Neural cell (in vitro differentiated cells): ENCODE measurements around the gene KCNIP2.

Experiments used
- EP300 ChIP-seq: fragments of 450-650 bp; conservative IDR thresholded peaks from 2 replicates; pipeline ENCODE4 v1.6.1; 2014; ENCODE audit warnings: antibody characterized with exemption, mild to moderate bottlenecking, moderate library complexity; ENCODE audit not compliant: poor library complexity, severe bottlenecking
- EZH2 ChIP-seq: fragments of 200-600, 300-800 bp; shearing (Covaris generic), sonication (generic); IDR thresholded peaks from 2 replicates; pipeline ENCODE4 v1.6.1; 2014; ENCODE audit warnings: antibody characterized with exemption, low read length, borderline replicate concordance, mild to moderate bottlenecking; ENCODE audit not compliant: insufficient read depth, poor library complexity, severe bottlenecking
- POLR2AphosphoS5 ChIP-seq: IDR thresholded peaks from 2 replicates; pipeline ENCODE4 v1.6.1; 2012
- TAF1 ChIP-seq: IDR thresholded peaks from 2 replicates; pipeline ENCODE4 v1.6.1; 2012; ENCODE audit warnings: low read depth
- TF ChIP-seq, protein P1 (sequence below): fragments of 450-650 bp; IDR thresholded peaks from 2 replicates; pipeline ENCODE4 v1.5.1; 2014; ENCODE audit warnings: antibody characterized with exemption, mild to moderate bottlenecking, moderate library complexity; ENCODE audit not compliant: poor library complexity, severe bottlenecking

DNA sequence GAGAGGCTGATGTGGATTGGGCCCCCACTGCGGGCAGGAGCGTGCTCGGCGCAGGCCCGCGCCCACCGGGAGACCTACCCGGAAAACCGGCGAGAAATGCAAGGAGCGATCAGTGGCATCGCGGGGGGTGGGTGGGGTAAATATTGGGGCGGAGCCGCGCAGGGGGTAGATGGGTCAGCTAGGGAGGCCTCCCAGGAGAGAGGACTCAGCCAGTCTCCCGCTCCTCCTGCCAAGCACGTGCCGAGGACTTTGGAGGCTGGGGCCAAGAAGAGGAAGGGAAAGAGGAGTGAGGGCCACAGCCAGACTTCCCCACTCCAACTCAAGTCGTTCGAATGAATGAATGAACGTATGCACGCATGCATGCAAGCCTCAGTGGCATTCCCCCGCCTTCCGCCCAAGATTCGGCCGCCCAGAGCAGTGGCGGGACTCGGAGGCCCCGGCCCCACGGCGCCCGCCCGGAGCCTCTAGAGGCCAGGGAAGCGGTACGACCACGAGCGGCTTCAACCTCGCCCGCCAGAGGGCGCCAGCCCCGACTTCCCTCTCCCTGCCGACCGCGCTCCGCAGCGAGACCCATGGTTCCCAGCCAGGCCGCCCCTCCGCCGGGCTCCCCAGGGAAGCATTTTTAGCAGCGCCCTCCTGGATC, 63.9 kb downstream of the KCNIP2 start:
- TF ChIP-seq, protein P1, sequence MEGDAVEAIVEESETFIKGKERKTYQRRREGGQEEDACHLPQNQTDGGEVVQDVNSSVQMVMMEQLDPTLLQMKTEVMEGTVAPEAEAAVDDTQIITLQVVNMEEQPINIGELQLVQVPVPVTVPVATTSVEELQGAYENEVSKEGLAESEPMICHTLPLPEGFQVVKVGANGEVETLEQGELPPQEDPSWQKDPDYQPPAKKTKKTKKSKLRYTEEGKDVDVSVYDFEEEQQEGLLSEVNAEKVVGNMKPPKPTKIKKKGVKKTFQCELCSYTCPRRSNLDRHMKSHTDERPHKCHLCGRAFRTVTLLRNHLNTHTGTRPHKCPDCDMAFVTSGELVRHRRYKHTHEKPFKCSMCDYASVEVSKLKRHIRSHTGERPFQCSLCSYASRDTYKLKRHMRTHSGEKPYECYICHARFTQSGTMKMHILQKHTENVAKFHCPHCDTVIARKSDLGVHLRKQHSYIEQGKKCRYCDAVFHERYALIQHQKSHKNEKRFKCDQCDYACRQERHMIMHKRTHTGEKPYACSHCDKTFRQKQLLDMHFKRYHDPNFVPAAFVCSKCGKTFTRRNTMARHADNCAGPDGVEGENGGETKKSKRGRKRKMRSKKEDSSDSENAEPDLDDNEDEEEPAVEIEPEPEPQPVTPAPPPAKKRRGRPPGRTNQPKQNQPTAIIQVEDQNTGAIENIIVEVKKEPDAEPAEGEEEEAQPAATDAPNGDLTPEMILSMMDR = peak; percentile 67
- TF ChIP-seq POLR2AphosphoS5 (no peak), EP300 (no peak), TAF1 (no peak), EZH2 (no peak)
